Duodenal mucosa (tissue), 2 donors: ENCODE measurements around the gene LZTFL1.

Experiments used
- H3K27ac ChIP-seq: one replicate; pipeline ENCODE4 v1.7.0; 2013; ENCODE audit warnings: low read depth, low read length
- H3K27me3 ChIP-seq, 2 donors: one replicate each; pipeline ENCODE4 v1.7.0; 2013; ENCODE audit warnings: low read length in 2 of 2, control low read depth in 1 of 2; ENCODE audit not compliant: insufficient read depth in 2 of 2, control insufficient read depth in 1 of 2
- H3K36me3 ChIP-seq, 2 donors: one replicate each; pipeline ENCODE4 v1.7.0; 2013; ENCODE audit warnings: low read length in 2 of 2, control low read depth in 1 of 2; ENCODE audit not compliant: insufficient read depth in 2 of 2, control insufficient read depth in 1 of 2
- H3K4me1 ChIP-seq, 2 donors: one replicate each; pipeline ENCODE4 v1.7.0; 2013; ENCODE audit warnings: low read length in 2 of 2, control low read depth in 1 of 2; ENCODE audit not compliant: insufficient read depth in 2 of 2, control insufficient read depth in 1 of 2
- H3K4me3 ChIP-seq, 2 donors: one replicate each; pipeline ENCODE4 v1.7.0; 2013; ENCODE audit warnings: low read length in 2 of 2, low read depth in 1 of 2
- H3K9ac ChIP-seq, 2 donors: one replicate each; pipeline ENCODE4 v1.7.0; 2013; ENCODE audit warnings: low read length in 2 of 2, low read depth in 1 of 2
- H3K9me3 ChIP-seq, 2 donors: one replicate each; pipeline ENCODE4 v1.7.0; 2013; ENCODE audit warnings: low read length in 2 of 2, control low read depth in 1 of 2; ENCODE audit not compliant: control insufficient read depth in 1 of 2

Gene LZTFL1

DNA sequence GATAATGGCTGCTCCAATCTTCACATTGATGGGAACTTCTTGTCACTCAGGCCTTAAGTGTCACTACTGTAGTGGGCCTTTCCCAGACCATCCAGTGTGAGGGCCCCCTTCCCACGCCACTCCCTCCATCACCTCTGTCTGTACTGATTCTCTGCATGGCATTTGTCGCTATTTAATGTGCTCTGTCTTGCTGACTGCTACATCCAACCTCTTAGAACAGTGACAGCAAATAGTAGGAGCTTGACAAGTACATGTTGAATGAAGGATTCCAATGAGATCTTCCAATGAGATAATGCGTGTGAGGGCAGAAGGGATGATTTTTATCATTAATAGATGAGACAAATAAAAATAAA is 38.8 kb upstream of the LZTFL1 start:
- H3K4me1 ChIP-seq: peaks cover 0 to 4% of the 10 kb centered on the region in 2 donors
- no peaks in the 10 kb centered on the region for H3K9me3 ChIP-seq

DNA sequence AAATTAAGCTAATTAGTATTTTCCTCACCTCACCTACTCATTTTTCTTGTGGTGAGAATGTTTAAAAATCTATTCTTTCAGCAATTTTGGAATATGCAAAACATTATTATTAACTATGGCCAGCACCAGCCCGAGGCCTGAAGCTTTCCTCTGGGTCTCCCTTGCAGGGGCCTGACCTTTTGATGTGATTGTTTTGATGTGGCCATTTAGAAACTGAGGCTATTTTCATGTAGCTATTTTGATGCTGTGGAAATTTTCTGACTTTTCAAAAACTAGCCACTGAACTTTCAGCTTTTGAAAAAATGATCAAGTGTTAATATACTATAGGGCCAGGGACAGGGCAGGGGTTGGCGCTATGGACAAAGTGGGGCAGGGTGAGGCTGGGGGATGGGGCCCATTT is 36.2 kb upstream of the LZTFL1 start:
- Histone ChIP-seq H3K27ac (no peak overlapping the region), H3K36me3 (no peaks in the 10 kb centered on the region), H3K9ac (no peak overlapping the region), H3K4me1 (peaks cover 3 to 13% of the 10 kb centered on the region in 2 donors), H3K9me3 (no peaks in the 10 kb centered on the region), H3K4me3 (no peak overlapping the region), H3K27me3 (no peaks in the 10 kb centered on the region)

More for the DNA sequence above, 38.8 kb upstream of the LZTFL1 start:
- no peak overlapping the region for H3K9ac ChIP-seq
- no peak overlapping the region for H3K4me3 ChIP-seq
- no peaks in the 10 kb centered on the region for H3K36me3 ChIP-seq
- H3K27me3 ChIP-seq: no peaks in the 10 kb centered on the region
- H3K27ac ChIP-seq: no peak overlapping the region

DNA sequence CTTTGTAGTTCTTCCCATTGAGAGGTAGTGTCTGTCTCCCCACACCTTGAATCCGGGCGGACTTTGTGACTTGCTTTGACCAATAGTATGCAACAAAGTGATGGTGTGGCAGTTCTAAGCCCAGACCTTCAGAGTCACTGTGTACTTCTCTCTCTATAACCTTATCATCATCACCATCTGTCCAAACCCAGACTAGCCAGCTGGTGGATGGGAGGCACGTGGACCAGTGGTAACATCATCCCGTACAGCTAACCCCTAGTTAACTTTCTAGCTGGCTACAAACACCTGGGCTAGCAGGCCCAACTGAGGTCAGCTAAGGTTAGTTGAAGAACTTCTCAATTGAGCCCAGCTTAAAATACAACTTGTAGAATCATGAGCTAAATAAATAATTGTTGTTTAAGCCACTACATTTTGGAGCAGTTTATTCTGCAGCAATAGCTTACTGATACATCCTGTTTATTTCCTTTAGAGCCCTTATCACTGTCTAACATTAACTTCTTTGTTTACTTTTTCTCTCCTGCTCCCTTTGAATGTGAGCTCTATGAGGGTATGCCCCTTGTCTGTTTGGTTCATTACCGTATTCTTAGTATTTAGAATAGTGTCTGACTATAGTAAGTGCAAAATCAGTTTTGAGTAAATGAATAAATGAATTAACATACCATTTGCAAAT is 32.9 kb upstream of the LZTFL1 start:
- no peaks in the 10 kb centered on the region for H3K36me3 ChIP-seq
- H3K4me3 ChIP-seq: no peak overlapping the region
- H3K27me3 ChIP-seq: no peaks in the 10 kb centered on the region
- no peaks in the 10 kb centered on the region for H3K9me3 ChIP-seq
- no peak overlapping the region for H3K27ac ChIP-seq
- H3K9ac ChIP-seq: no peak overlapping the region
- peaks cover 3 to 11% of the 10 kb centered on the region in 2 donors for H3K4me1 ChIP-seq

DNA sequence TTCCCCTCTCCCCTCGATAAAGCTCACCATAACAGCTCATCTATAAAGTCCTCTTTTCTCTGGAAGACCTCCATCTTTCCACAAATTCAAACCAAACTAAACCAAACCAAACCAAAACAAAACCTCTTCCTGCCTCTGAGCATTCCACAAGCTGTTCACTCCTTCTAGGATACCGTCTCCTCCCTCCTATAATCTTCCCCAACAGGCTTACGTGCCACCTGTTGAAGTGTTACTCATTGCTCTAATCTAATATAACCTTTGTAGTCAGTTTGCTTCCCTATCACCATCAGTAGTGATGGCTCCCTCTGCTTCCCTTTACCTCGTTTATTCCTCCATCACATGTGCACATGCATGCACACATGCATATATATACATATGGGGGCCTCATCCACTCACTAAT is 31.7 kb upstream of the LZTFL1 start:
- Histone ChIP-seq H3K27me3 (no peaks in the 10 kb centered on the region), H3K36me3 (no peaks in the 10 kb centered on the region), H3K9ac (no peak overlapping the region), H3K27ac (no peak overlapping the region), H3K9me3 (no peaks in the 10 kb centered on the region), H3K4me1 (peaks cover 3 to 11% of the 10 kb centered on the region in 2 donors), H3K4me3 (no peak overlapping the region)

DNA sequence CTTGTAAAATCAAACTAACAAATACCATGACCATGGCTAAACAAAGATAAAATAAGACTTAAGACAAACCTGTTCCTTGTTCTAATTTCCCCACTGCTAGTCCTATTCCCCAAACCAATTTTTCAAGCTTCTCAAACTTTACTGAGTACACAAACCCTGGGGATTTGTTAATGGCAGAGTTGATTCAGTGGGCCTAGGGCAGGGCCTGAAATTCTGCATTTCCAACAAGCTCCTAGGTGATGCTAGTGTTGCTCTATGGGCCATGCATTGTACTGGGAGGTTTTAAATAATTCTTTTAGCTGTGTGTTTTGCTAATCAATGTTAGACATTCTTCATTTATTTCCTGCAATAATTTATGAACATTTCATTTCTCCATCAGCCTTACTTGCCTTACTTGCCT is 31.1 kb upstream of the LZTFL1 start:
- no peaks in the 10 kb centered on the region for H3K36me3 ChIP-seq
- no peak overlapping the region for H3K4me3 ChIP-seq
- no peak overlapping the region for H3K27ac ChIP-seq
- H3K4me1 ChIP-seq: peaks cover 6 to 11% of the 10 kb centered on the region in 2 donors
- H3K9ac ChIP-seq: no peak overlapping the region
- no peaks in the 10 kb centered on the region for H3K9me3 ChIP-seq
- no peaks in the 10 kb centered on the region for H3K27me3 ChIP-seq

DNA sequence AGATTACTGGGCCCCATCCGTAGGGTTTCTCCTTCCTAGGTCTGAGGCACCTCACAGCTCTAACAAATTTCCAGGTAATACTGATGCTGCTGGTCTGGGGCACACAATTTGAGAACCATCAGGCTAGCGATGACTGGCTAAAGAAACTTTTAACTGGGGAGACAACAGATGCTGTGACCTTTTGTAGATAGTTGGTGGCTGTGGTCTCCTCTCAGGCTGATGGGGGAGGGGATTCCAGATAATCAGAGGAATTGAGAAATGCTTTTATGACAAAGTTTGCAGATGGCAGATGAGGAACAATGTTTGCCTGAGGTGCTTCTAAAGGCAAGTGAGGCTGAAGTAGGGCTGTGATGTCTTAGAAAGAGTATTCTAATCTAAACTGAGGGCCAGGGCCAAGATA is 30.6 kb upstream of the LZTFL1 start:
- H3K27me3 ChIP-seq: no peaks in the 10 kb centered on the region
- no peak overlapping the region for H3K9ac ChIP-seq
- no peak overlapping the region for H3K4me3 ChIP-seq
- H3K36me3 ChIP-seq: no peaks in the 10 kb centered on the region
- H3K27ac ChIP-seq: no peak overlapping the region
- peaks cover 6 to 11% of the 10 kb centered on the region in 2 donors for H3K4me1 ChIP-seq
- no peaks in the 10 kb centered on the region for H3K9me3 ChIP-seq

DNA sequence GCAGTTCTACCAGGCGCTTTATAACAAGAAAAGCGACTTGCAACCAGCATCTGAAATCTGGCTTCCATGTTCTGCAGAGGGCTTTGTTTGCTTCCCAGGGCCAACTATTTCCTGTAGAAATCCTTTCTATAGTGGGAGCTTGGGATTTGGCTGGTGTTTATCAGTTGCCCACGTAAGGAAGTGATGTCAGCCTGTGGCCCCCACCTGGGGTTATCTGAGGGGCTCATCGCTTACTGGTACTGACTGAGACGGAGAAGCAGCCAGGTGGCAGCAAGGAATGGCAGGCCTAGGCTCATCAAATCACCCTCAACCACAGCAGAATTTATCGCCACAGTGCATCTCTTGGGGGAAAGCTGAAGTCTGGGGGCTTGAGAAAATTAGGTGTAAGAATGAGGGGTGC is 29.9 kb upstream of the LZTFL1 start:
- H3K4me3 ChIP-seq: no peak overlapping the region
- H3K36me3 ChIP-seq: no peaks in the 10 kb centered on the region
- peaks cover 6 to 11% of the 10 kb centered on the region in 2 donors for H3K4me1 ChIP-seq
- H3K27me3 ChIP-seq: no peaks in the 10 kb centered on the region
- H3K27ac ChIP-seq: no peak overlapping the region
- no peaks in the 10 kb centered on the region for H3K9me3 ChIP-seq
- H3K9ac ChIP-seq: no peak overlapping the region

DNA sequence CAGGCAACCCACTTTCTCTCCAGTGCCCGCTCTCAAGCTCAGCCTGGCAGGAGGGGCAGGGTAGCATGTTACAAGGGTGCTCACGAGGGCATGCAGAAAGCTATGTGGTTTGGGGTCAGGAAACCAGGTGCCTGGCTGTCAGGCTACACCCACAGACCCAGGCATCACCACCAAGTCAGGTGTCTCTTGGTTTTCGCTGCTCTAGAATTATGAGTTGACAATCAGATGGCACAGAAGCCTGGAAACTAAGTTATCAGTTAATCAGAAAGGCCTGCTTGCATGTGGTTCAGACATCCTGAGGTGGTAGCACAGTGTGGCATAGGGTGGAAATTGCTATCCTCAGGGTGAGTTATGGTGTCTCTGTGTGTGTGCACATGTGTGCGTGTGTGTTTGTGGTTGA is 28.2 kb upstream of the LZTFL1 start:
- no peak overlapping the region for H3K27ac ChIP-seq
- no peaks in the 10 kb centered on the region for H3K27me3 ChIP-seq
- H3K36me3 ChIP-seq: no peaks in the 10 kb centered on the region
- H3K9ac ChIP-seq: no peak overlapping the region
- peaks cover 7 to 11% of the 10 kb centered on the region in 2 donors for H3K4me1 ChIP-seq
- no peaks in the 10 kb centered on the region for H3K9me3 ChIP-seq
- no peak overlapping the region for H3K4me3 ChIP-seq

DNA sequence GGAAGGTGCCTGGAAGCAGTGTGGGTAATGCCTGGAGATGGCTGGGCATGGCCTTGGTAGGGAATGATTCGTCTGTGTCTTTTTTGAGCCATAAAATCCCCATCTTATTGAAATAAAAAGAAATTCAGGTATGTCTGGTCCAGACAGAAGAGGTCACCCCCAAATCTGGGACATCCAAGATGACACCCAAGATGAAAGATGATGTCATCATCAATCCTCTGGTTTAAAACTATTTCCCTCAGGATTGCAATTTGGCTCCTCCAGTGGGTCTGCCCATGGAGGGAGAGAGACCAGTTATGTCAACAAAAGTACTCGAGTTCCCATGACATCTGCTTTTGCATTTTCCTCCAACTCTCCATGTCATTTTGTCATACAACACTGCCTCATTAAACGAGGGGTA is 27.7 kb upstream of the LZTFL1 start:
- Histone ChIP-seq H3K27ac (no peak overlapping the region), H3K27me3 (no peaks in the 10 kb centered on the region), H3K36me3 (no peaks in the 10 kb centered on the region), H3K4me3 (no peak overlapping the region), H3K9me3 (no peaks in the 10 kb centered on the region), H3K9ac (no peak overlapping the region), H3K4me1 (peaks cover 10% of the 10 kb centered on the region in 2 donors)

DNA sequence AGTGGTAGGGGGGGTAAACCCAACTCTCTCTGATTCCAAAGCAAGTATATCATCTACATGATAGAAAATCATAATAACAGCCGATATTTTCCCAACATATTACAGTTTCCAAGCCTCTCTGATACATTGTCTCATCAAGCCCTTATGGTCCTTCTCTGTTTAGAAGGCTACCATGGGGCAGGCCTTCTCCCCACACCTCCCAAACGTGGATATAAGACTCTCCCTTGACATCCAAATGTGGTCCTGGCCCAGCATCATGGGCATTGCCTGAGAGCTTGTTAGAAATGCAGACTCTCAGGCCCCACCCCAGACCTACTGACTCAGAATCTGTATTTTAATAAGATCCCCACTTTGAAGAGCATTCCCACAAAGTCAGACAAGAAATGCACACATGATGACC is 26.7 kb upstream of the LZTFL1 start:
- no peaks in the 10 kb centered on the region for H3K36me3 ChIP-seq
- peaks cover 4 to 7% of the 10 kb centered on the region in 2 donors for H3K4me1 ChIP-seq
- H3K9ac ChIP-seq: no peak overlapping the region
- no peaks in the 10 kb centered on the region for H3K27me3 ChIP-seq
- H3K4me3 ChIP-seq: no peak overlapping the region
- peaks cover 0 to 2% of the 10 kb centered on the region in 2 donors for H3K9me3 ChIP-seq
- H3K27ac ChIP-seq: no peak overlapping the region

DNA sequence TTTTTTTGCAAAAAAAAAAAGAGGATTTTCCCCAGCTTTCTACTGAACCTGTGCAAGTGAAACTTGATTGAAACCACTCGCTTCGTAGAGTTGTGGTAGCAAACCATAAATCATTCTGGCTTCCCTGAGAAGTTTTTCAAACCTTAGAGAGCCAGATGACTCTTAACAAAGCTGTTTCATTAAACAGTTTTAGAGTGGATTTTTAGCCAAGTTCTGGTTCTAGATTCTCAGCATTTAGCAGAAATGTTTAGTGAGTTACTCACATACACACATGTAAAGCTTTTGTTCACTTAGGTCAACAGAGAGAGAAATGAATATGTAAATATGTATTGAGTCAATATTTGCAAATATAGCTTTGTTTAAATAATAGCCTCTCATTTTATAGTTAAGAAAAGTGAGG is 26.3 kb upstream of the LZTFL1 start:
- H3K4me3 ChIP-seq: no peak overlapping the region
- no peak overlapping the region for H3K27ac ChIP-seq
- no peak overlapping the region for H3K9ac ChIP-seq
- H3K36me3 ChIP-seq: no peaks in the 10 kb centered on the region
- H3K4me1 ChIP-seq: peaks cover 3 to 7% of the 10 kb centered on the region in 2 donors
- no peaks in the 10 kb centered on the region for H3K27me3 ChIP-seq
- H3K9me3 ChIP-seq: peaks cover 4 to 6% of the 10 kb centered on the region in 2 donors
